Measurements from ENCODE around the gene ALG10B.

- TF ChIP-seq CTCF (IDR thresholded peaks at IDR 0.05) (no peak), POLR2AphosphoS5 (IDR thresholded peaks at IDR 0.05) (no peak), POLR2A (IDR thresholded peaks at IDR 0.05) (no peak)
Measured at GRCh38 chr12:38374751-38375150, 58.2 kb downstream of the ALG10B start.
